Panc1 (cell line): ENCODE measurements around the gene CYP3A5.

Experiments
- POLR2AphosphoS5 ChIP-seq: IDR thresholded peaks from 2 replicates; pipeline ENCODE4 v1.6.1; 2012; ENCODE audit warnings: mild to moderate bottlenecking, low read depth, low read length, moderate library complexity
- SIN3A ChIP-seq: IDR thresholded peaks from 2 replicates; pipeline ENCODE4 v1.6.1; 2012; ENCODE audit warnings: low read depth, mild to moderate bottlenecking, low read length, moderate library complexity, borderline replicate concordance; ENCODE audit not compliant: insufficient read depth

DNA sequence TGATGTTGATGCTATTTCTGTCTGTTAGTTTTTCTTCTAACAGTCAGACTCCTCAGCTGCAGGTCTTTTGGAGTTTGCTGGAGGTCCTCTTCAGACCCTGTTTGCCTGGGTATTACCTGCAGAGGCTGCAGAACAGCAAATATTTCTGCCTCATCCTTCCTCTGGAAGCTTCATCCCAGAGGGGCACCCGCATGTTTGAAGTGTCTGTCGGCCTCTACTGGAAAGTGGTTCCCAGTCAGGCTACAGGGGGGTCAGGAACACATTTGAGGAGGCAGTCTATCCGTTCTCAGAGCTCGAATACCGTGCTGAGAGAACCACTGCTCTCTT lies 13.3 kb upstream of the CYP3A5 start:
- no peak for TF ChIP-seq POLR2AphosphoS5
- no peak for TF ChIP-seq SIN3A
